ENCODE measurements around the gene GDPD4.

GRCh38 chr11:77200351-77201268 is 100.9 kb downstream of the GDPD4 start:
- TF ChIP-seq POLR2A (IDR thresholded peaks at IDR 0.05), result no peak
- TF ChIP-seq, protein P1, sequence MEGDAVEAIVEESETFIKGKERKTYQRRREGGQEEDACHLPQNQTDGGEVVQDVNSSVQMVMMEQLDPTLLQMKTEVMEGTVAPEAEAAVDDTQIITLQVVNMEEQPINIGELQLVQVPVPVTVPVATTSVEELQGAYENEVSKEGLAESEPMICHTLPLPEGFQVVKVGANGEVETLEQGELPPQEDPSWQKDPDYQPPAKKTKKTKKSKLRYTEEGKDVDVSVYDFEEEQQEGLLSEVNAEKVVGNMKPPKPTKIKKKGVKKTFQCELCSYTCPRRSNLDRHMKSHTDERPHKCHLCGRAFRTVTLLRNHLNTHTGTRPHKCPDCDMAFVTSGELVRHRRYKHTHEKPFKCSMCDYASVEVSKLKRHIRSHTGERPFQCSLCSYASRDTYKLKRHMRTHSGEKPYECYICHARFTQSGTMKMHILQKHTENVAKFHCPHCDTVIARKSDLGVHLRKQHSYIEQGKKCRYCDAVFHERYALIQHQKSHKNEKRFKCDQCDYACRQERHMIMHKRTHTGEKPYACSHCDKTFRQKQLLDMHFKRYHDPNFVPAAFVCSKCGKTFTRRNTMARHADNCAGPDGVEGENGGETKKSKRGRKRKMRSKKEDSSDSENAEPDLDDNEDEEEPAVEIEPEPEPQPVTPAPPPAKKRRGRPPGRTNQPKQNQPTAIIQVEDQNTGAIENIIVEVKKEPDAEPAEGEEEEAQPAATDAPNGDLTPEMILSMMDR (IDR thresholded peaks at IDR 0.05), result no peak

Measured in esophagus squamous epithelium (tissue), 4 donors.